GM18867 (cell line): ENCODE data around the gene GRHL3.
A peak's percentile ranks its signal among the peaks of the same experiment; 100 is the strongest.

Experiments
- ATAC-seq: cut with Tn5 transposase; IDR thresholded peaks from one replicate; pipeline ENCODE4 v1.9.1; 2021; ENCODE audit warnings: mild to moderate bottlenecking, moderate library complexity; ENCODE audit not compliant: unreplicated experiment

Gene GRHL3

GRCh38 chr1:24317081-24317480, 2.1 kb upstream of the GRHL3 start:
- no peak for ATAC-seq

GRCh38 chr1:24317956-24318614, 1.1 kb upstream of the GRHL3 start:
- no peak for ATAC-seq

- no peak for ATAC-seq
Observed at GRCh38 chr1:24318615-24319311, 394 bp upstream of the GRHL3 start.

- ATAC-seq: no peak
Observed at GRCh38 chr1:24319962-24320361, 805 bp downstream of the GRHL3 start.

GRCh38 chr1:24321126-24321525, 2.0 kb downstream of the GRHL3 start:
- ATAC-seq: no peak

- ATAC-seq: peak; percentile 63
Observed at GRCh38 chr1:24321697-24322469, 2.7 kb downstream of the GRHL3 start.

GRCh38 chr1:24322470-24323177, 3.5 kb downstream of the GRHL3 start:
- ATAC-seq: no peak

GRCh38 chr1:24323281-24323680, 4.1 kb downstream of the GRHL3 start:
- ATAC-seq: no peak

- no peak for ATAC-seq
Observed at GRCh38 chr1:24324903-24325302, 5.7 kb downstream of the GRHL3 start.

GRCh38 chr1:24325587-24326449, 6.7 kb downstream of the GRHL3 start:
- ATAC-seq: no peak

GRCh38 chr1:24327486-24327885, 8.3 kb downstream of the GRHL3 start:
- no peak for ATAC-seq

GRCh38 chr1:24327891-24328290, 8.7 kb downstream of the GRHL3 start:
- ATAC-seq: no peak

GRCh38 chr1:24329331-24329730, 10.2 kb downstream of the GRHL3 start:
- no peak for ATAC-seq

GRCh38 chr1:24329797-24330543, 10.8 kb downstream of the GRHL3 start:
- ATAC-seq: no peak

- ATAC-seq: no peak
Observed at GRCh38 chr1:24331961-24332673, 13.0 kb downstream of the GRHL3 start.

- ATAC-seq: no peak
Observed at GRCh38 chr1:24336075-24336474, 16.9 kb downstream of the GRHL3 start.

- no peak for ATAC-seq
Observed at GRCh38 chr1:24337455-24337854, 18.3 kb downstream of the GRHL3 start.

- ATAC-seq: no peak
Observed at GRCh38 chr1:24338447-24338846, 19.3 kb downstream of the GRHL3 start.

- ATAC-seq: no peak
Observed at GRCh38 chr1:24339996-24340395, 20.8 kb downstream of the GRHL3 start.
